ENCODE data around the gene SMARCC1.
"Not testable (repeated sequence)": the region's sequence is repeated elsewhere in the genome, so short reads cannot be mapped to it uniquely, and the experiment has no call there.

The SMARCC1 gene

GRCh38 chr3:47781685-47782445, at the start of gene SMARCC1:
SMARCC1 (minus strand) TSS chr3:47781893; CDS start chr3:47781797, 96 bp downstream.
- peak; percentile 97 to 98 for DNase-seq (ENCODE audit: low read depth in 2 of 2)

DNA sequence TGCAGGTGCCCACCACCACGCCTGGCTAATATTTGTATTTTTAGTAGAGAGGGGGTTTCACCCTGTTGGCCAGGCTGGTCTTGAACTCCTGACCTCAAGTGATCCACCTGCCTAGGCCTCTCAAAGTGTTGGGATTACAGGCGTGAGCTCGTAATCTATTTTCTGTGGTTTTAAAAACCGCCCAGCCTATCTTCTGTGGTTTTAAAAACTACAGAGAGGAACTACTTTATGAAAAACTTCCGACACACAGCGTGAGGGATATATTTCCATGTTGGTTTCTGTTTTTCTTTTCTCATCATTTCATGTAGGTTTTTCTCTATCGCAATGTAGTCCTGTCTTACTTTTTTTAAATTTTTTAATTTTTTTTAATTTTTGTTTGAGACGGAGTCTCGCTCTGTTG, 47.8 kb upstream of the SMARCC1 start:
- DNase-seq (ENCODE audit: low read depth in 2 of 2), result not testable (repeated sequence)

DNA sequence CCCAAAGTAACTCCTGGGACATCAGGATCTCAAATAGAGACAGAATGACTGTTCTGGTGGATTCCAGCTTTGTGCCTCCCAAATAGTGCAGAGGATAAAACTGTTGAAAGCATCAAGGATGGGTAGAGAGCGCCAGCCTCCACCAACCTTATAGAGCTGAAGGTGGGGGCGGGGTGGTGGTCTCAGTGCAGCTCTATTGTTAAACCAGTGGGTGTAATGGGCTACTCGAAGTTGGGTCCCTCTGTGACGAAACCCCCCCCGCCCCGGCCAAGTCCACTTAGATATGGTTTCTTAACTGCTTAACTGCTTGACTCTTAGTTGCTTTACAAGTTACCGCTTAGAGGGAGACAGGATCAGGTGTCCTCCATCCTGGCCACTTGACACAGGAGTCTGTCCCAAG, 43.9 kb upstream of the SMARCC1 start:
- DNase-seq (ENCODE audit: low read depth in 2 of 2), result no peak

DNA sequence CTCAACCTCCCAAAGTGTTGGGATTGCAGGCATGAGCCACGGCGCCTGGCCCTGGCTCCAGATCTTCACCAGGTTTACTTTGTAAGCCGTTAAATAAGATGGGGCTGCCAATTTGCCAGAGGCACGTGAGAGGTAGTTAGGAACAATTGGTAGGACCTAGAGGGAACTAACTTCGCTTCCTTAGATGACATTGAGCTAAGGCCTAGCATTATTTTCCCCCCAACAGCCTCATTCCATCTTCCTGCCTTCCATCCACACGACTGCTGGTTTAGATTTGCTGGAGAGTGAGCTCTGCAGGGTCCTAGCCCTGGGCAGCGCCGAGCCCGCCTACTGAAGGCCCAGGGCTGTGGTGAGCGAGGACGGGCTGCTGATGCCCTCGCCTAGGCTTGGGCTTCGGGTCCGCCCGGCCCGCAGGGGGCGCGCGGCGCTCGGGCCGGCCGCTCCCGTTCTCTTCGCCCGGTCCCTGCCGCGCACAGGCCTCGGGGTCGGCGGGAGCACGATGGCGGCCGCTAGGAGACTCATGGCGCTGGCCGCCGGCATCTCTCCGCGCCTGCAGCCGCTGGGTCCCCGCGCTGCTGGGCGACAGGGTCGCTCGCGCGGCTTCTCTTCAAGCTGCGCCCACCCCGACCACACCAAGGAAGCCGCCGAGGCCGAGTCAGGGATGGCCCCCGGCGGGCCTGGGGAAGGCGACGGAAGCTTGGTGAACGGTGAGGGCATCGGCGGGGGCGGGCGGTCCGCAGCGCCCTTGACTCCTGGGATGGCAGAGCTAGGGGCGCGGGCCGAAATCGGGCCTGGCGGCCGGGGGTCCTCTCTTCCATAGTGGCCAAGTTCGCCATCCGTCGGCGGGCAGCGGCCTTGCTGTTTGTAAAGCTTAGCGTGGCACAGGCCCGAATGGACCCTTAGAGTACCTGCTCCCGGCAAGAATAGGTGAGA, 43.1 kb upstream of the SMARCC1 start:
- peak; percentile 58 to 75 for DNase-seq (ENCODE audit: low read depth in 2 of 2)

GRCh38 chr3:47817609-47818008, 35.9 kb upstream of the SMARCC1 start:
- no peak for DNase-seq (ENCODE audit: low read depth in 2 of 2)

GRCh38 chr3:47813551-47814177, 32.0 kb upstream of the SMARCC1 start:
- DNase-seq (ENCODE audit: low read depth in 2 of 2), result no peak

- no peak for DNase-seq (ENCODE audit: low read depth in 2 of 2)
Observed at GRCh38 chr3:47804577-47804976, 22.9 kb upstream of the SMARCC1 start.

GRCh38 chr3:47803480-47804025, 21.9 kb upstream of the SMARCC1 start:
- no peak for DNase-seq (ENCODE audit: low read depth in 2 of 2)

- DNase-seq (ENCODE audit: low read depth in 2 of 2), result peak; percentile 72 to 79
Observed at GRCh38 chr3:47802734-47803479, 21.2 kb upstream of the SMARCC1 start, which contains the start of gene DHX30. DHX30 (plus strand) TSS chr3:47803138; CDS start chr3:47810684, 7,546 bp downstream.

DNA sequence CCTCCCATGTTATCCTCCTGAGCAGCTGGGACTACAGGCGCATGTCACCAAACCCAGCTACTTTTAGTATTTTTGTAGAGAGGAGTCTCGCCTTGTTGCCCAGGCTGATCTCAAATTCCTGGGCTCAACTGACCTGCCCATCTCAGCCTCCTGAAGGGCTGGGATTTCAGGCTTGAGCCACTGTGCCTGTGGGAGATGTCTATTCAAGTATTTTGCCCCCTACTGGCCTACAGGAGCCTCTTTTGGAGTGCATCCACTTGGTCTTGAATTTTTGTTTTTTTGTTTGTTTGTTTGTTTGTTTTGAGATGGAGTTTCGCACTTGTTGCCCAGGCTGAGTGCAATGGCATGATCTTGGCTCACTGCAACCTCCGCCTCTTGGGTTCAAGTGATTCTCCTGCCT, 18.0 kb upstream of the SMARCC1 start:
- no peak for DNase-seq (ENCODE audit: low read depth in 2 of 2)

DNA sequence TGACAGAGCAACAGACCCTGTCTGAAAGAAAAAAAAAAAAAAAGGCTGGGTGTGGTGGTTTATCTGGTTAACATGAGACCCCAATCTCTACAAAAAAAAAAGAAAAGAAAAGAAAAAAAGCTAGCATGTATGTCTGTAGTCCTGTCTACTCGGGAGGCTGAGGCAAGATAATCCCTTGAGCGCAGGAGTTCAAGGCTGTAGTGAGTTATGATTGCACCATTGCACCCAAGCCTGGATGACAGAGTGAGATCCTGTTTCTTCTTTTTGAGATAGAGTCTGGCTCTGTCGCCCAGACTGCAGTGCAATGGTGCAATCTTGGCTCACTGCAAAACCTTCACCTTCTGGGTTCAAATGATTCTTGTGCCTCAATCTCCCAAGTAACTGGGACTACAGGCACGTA, 12.9 kb upstream of the SMARCC1 start:
- DNase-seq (ENCODE audit: low read depth in 2 of 2), result no peak

GRCh38 chr3:47792699-47793098, 11.0 kb upstream of the SMARCC1 start:
- DNase-seq (ENCODE audit: low read depth in 2 of 2), result no peak

DNA sequence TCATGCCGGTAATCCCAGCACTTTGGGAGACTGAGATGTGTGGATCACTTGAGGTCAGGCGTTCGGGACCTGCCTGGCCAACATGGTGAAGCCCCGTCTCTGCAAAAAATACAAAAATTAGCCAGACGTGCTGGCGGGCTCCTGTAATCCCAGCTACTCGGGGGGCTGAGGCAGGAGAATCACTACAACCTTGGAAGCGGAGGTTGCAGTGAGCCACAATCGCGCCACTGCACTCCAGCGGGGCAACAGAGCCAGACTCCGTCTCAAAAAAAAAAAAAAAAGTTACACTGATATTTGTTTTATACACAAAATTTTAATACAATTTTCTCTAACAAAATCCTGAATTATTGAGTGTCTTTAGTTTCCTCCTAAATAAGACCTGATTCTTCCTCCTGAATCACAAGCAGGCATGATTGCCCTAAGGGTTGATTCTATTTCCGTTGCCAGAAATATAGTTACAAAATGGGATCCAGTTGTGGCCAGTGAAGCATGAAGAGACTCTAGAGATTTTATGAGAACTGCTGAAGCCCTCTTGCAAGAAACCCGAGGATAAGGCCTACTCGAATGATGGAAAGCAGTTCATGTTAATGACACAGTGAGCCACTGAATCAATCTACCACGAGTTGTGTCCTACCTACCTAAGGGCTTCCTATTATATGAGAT, 9.6 kb upstream of the SMARCC1 start:
- DNase-seq (ENCODE audit: low read depth in 2 of 2), result no peak

DNA sequence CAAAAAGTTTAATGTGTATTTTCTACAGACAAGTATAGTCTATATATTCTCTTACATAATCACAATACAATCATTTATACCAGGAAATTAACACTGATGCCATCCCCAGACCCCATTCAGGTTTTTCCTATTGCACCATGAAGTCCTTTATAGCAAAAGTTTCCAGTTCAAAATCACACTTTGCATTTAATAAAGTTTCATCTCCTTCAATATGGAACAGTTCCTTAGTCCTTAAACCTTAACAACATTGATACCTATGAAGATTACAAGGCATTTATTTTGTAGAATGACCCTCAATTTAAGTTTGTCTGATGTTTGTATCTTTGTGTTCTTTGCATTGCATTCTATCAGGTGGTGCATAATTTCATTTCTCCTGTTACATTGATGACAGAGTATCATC, 2.0 kb upstream of the SMARCC1 start:
- no peak for DNase-seq (ENCODE audit: low read depth in 2 of 2)

DNA sequence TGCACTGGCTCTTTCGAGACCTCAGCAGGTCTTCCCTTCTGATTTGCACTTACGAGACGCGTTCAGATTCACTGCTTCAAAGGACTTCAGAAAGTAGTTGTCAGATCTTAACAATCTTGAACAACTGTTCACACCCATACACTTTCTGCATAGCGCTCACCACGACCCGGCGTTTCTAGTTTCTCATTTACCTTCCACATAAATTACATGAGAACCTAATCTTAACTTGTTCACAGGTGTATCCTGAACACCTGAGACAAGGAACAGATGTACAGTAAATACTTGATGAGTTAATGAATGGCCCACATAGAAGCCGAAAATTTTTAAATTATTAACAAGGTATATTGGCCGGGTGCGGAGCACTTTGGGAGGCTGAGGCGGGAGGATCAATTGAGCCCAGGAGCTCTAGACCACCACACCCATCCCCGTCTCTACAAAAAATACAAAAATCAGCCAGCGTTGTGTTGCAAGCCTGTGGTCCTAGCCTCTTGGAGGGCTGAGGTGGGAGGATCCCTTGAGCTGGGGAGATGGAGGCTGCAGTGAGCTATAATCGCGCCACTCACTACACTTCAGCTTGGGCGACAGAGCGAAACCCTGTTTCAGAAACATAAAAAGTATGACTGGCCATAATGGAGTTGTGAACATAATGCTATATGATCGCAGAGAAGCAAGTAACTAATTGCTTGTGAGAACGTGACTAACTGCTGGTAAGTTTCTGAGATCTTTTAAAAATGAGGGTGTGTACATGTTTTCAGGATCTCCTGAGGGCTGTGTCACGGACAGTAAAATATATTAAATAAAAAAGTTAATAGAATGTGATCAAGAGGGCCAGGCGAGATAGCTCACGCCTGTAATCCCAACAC, 984 bp upstream of the SMARCC1 start:
- DNase-seq (ENCODE audit: low read depth in 2 of 2), result no peak

DNA sequence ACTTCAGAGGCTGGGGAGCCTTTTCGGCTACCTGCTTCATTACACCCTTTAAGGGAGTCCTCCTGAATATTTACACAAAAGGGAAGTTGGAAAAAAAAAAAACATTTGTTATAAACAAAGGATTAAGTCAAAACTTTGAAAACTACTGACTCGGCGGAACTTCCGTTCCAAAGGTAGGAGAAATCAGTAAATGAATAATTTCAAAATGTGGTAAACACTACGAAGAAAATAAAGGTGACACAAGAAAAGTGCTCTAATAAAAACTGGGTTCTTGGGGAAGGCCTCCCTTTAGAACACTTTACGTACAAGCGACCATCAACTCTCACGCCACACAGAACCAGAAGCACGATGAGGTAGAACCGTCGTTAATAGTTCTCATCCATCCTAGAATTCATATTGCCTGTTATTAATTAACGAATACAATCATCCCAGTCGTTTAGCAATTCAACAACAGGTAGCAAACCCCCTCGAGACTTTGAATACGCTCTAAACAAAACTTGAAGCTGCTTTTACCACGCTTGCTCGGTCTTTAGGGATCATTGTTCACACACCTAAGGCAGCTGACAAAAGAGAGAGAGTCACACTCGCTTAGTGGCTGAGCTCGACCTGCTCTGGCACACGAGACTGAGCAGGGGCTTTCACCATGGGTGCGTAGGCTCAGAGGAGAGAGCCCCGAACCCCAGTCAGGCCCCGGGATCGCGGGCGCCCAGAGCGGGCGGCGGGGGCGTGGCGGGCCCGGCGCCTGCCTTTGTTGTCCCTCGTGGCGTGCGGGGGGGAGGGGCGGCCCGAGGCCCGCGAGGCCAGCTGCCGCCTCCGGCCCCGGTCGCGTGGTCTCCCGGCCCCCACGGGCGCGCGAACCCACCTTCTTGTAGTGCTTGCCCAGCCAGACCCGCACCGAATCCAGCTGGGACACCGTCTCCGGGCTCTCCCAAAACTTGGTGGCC, 680 bp downstream of the SMARCC1 start:
- DNase-seq (ENCODE audit: low read depth in 2 of 2), result peak; percentile 38 to 57

GRCh38 chr3:47778746-47779145, 2.9 kb downstream of the SMARCC1 start:
- no peak for DNase-seq (ENCODE audit: low read depth in 2 of 2)

DNA sequence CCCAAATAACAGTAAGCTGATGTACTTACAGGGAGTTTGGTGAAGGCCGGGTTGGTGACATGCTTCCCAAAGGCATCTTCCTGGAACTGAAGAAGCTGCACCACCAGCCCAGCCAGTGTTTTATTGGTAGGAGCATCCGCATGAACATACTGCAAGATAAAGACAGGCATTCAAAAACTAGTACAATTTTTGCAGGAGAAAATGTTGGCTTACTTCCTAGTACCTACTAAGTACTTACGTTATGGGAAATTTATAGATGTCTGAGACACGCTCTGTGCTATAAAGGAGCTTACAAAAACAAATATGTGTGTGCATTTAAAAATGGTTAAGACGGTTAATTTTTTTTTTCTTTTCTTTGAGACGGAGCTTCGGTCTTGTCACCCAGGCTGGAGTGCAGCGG, 8.9 kb downstream of the SMARCC1 start:
- no peak for DNase-seq (ENCODE audit: low read depth in 2 of 2)

DNA sequence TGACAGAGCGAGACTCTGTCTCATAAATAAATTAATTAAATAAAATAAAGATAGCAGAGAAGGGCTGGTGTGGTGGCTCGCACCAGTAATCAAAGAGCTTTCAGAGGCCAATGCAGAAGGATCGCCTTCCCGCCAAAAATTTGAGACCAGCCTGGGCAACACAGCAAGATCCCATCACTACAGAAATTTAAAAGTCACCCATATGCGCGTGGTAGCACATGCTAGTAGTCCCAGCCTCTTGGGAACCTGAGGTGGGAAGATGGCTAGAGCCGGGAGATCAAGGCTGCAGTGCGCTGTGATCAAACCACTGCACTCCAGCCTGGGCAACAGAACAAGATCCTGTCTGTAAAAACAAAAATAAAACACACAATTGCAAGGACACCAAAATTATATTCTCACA, 9.6 kb downstream of the SMARCC1 start:
- no peak for DNase-seq (ENCODE audit: low read depth in 2 of 2)

Data from stimulated activated CD4-positive, alpha-beta T cell treated with anti-CD3 and anti-CD28 coated beads, Interleukin-15, amount 100 ng/mL, for 48 hours (primary cell).